HG03159 (cell line): ENCODE results near the gene CUL7.
"Not testable (repeated sequence)": the region's sequence is repeated elsewhere in the genome, so short reads cannot be mapped to it uniquely, and the experiment has no call there.

Experiments used
- ATAC-seq: cut with Tn5 transposase; IDR thresholded peaks from one replicate; pipeline ENCODE4 v1.9.1; 2021; ENCODE audit warnings: mild to moderate bottlenecking, moderate library complexity; ENCODE audit not compliant: unreplicated experiment

The CUL7 gene

GRCh38 chr6:43053545-43054205, at the start of gene CUL7:
Gene CUL7 (minus strand): TSS chr6:43053851. CDS start chr6:43052788, 1,063 bp downstream.
- peak; percentile 84 for ATAC-seq

- ATAC-seq = no peak
Measured at GRCh38 chr6:43101497-43101896, 47.8 kb upstream of the CUL7 start.

- ATAC-seq = no peak
Measured at GRCh38 chr6:43097502-43097901, 43.9 kb upstream of the CUL7 start.

GRCh38 chr6:43097098-43097489, 43.4 kb upstream of the CUL7 start:
- ATAC-seq = no peak

- ATAC-seq = no peak
Measured at GRCh38 chr6:43096451-43097097, 42.9 kb upstream of the CUL7 start.

- ATAC-seq = no peak
Measured at GRCh38 chr6:43095939-43096338, 42.3 kb upstream of the CUL7 start.

GRCh38 chr6:43093436-43094289, 40.0 kb upstream of the CUL7 start:
- no peak for ATAC-seq

GRCh38 chr6:43092635-43093034, 39.0 kb upstream of the CUL7 start:
- ATAC-seq = no peak

GRCh38 chr6:43091436-43091991, 37.9 kb upstream of the CUL7 start:
- no peak for ATAC-seq

GRCh38 chr6:43091020-43091419, 37.4 kb upstream of the CUL7 start:
- ATAC-seq = no peak

GRCh38 chr6:43090559-43090956, 36.9 kb upstream of the CUL7 start:
- no peak for ATAC-seq

- no peak for ATAC-seq
Measured at GRCh38 chr6:43089874-43090558, 36.4 kb upstream of the CUL7 start.

- ATAC-seq = no peak
Measured at GRCh38 chr6:43089467-43089866, 35.8 kb upstream of the CUL7 start.

- ATAC-seq = no peak
Measured at GRCh38 chr6:43088654-43089056, 35.0 kb upstream of the CUL7 start.

- ATAC-seq = no peak
Measured at GRCh38 chr6:43086022-43086658, 32.5 kb upstream of the CUL7 start.

- ATAC-seq = no peak
Measured at GRCh38 chr6:43082806-43083655, 29.4 kb upstream of the CUL7 start.

- ATAC-seq = not testable (repeated sequence)
Measured at GRCh38 chr6:43081922-43082321, 28.3 kb upstream of the CUL7 start.

GRCh38 chr6:43081043-43081442, 27.4 kb upstream of the CUL7 start:
- no peak for ATAC-seq

GRCh38 chr6:43078691-43079090, 25.0 kb upstream of the CUL7 start:
- ATAC-seq = no peak
